Measurements from ENCODE around the gene DIRAS3. TPM values are rescaled to one million over a fixed set of nuclear protein-coding genes. Genes with fewer than 3 reads are reported as not detected.
A peak's percentile ranks its signal among the peaks of the same experiment; 100 is the strongest.
"Not testable (repeated sequence)": the region's sequence is repeated elsewhere in the genome, so short reads cannot be mapped to it uniquely, and the experiment has no call there.

DIRAS3 gene
- total and polyA plus RNA-seq, 8 donors, result 0.47 to 3.6 (median 3.1) TPM

- no peaks in the 10 kb centered on the region for H3K4me1 ChIP-seq
- H3K27me3 ChIP-seq, result no peaks in the 10 kb centered on the region
- ATAC-seq (no peak), DNase-seq (no peak)
- TF ChIP-seq, protein P1, sequence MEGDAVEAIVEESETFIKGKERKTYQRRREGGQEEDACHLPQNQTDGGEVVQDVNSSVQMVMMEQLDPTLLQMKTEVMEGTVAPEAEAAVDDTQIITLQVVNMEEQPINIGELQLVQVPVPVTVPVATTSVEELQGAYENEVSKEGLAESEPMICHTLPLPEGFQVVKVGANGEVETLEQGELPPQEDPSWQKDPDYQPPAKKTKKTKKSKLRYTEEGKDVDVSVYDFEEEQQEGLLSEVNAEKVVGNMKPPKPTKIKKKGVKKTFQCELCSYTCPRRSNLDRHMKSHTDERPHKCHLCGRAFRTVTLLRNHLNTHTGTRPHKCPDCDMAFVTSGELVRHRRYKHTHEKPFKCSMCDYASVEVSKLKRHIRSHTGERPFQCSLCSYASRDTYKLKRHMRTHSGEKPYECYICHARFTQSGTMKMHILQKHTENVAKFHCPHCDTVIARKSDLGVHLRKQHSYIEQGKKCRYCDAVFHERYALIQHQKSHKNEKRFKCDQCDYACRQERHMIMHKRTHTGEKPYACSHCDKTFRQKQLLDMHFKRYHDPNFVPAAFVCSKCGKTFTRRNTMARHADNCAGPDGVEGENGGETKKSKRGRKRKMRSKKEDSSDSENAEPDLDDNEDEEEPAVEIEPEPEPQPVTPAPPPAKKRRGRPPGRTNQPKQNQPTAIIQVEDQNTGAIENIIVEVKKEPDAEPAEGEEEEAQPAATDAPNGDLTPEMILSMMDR (IDR thresholded peaks at IDR 0.05), result no peak
- no peaks in the 10 kb centered on the region for H3K9me3 ChIP-seq
- no peak overlapping the region for H3K27ac ChIP-seq
- intact Hi-C loops (cut with DNase I), result loop anchor here in 1 of 2 donors (5.0 kb wide), 1 partner anchor 161 kb away; no protein-coding TSS in a partner anchor
- no peak overlapping the region for H3K4me3 ChIP-seq
- H3K36me3 ChIP-seq, result no peaks in the 10 kb centered on the region
Measured at GRCh38 chr1:68013351-68013750, 37.1 kb downstream of the DIRAS3 start.

DNA sequence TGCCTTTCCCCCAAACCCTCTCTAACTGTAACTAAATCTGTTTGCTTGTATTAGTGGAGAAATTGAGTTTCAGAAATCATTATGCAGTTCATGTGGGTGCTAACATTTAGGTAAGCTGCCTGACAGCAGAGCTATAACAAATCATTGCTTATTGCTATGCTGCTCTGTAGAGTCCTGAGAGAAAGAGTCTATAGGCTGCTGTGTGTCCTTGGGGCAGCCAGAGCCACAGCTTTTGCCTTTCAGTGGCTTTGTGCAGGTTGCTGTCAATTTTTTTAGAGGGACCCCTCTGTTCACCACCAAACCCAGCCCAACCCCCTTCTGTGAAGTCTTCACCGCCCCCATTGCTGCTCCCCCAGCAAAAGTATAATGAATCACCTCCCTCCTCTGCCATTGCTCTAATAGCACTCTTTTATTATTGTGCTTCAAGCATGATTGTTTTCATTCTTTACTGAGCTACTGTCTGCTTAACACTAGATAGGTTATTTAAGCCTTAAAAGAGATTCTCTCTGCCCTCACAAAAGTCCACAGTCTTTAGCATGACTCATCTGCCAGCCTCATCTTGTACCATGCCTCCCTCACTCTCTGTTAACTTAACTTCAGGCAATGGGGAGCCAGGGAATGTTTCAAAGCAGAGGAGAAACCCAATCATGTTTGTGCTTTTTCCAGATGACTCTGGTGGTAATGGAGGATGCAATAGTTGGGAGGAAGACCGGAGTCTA is 38.6 kb downstream of the DIRAS3 start:
- TF ChIP-seq, protein P1 (IDR thresholded peaks at IDR 0.05), result no peak
- ATAC-seq (no peak), DNase-seq (no peak)
- Histone ChIP-seq H3K36me3 (no peaks in the 10 kb centered on the region), H3K27me3 (no peaks in the 10 kb centered on the region), H3K4me3 (no peak overlapping the region), H3K4me1 (no peaks in the 10 kb centered on the region), H3K9me3 (no peaks in the 10 kb centered on the region), H3K27ac (no peak overlapping the region)
- intact Hi-C loops (cut with DNase I), result loop anchor here in 1 of 2 donors (5.0 kb wide), 1 partner anchor 160 kb away; no protein-coding TSS in a partner anchor

DNA sequence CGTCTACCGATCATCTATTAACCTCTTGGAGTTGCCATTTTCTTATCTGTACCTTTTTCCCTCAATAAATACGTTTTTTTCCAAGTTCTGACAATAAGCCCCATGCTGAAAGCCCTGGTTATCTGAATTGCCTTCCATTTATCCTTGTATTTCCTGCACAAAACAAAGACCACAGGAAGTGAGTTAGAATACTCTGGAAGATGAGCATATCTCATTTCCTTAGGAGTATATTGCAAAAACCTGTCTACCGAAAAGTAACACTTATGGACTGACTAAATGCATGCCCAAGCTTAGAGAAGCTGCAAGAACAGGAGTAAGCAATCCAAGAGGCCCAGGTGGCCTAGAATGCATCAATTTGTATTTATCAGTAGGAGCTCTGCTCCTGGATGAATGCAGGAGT is 39.9 kb downstream of the DIRAS3 start:
- no peaks in the 10 kb centered on the region for H3K9me3 ChIP-seq
- no peaks in the 10 kb centered on the region for H3K4me1 ChIP-seq
- ATAC-seq (no peak), DNase-seq (no peak)
- intact Hi-C loops (cut with DNase I), result loop anchor here in 1 of 2 donors (5.0 kb wide), 1 partner anchor 158 kb away; no protein-coding TSS in a partner anchor
- TF ChIP-seq, protein P1 (IDR thresholded peaks at IDR 0.05), result no peak
- H3K4me3 ChIP-seq, result no peak overlapping the region
- no peaks in the 10 kb centered on the region for H3K27me3 ChIP-seq
- H3K27ac ChIP-seq, result no peak overlapping the region
- H3K36me3 ChIP-seq, result no peaks in the 10 kb centered on the region

GRCh38 chr1:68010090-68010489 is 40.3 kb downstream of the DIRAS3 start:
- DNase-seq (peak in 1 of 4 donors; percentile 10), ATAC-seq (peak; percentile 77)
- H3K36me3 ChIP-seq, result no peaks in the 10 kb centered on the region
- H3K9me3 ChIP-seq, result no peaks in the 10 kb centered on the region
- intact Hi-C loops (cut with DNase I), result loop anchor here in 1 of 2 donors (5.0 kb wide), 1 partner anchor 158 kb away; no protein-coding TSS in a partner anchor
- no peak overlapping the region for H3K27ac ChIP-seq
- no peaks in the 10 kb centered on the region for H3K4me1 ChIP-seq
- no peak overlapping the region for H3K4me3 ChIP-seq
- TF ChIP-seq, protein P1 (IDR thresholded peaks at IDR 0.05), result no peak
- H3K27me3 ChIP-seq, result no peaks in the 10 kb centered on the region

DNA sequence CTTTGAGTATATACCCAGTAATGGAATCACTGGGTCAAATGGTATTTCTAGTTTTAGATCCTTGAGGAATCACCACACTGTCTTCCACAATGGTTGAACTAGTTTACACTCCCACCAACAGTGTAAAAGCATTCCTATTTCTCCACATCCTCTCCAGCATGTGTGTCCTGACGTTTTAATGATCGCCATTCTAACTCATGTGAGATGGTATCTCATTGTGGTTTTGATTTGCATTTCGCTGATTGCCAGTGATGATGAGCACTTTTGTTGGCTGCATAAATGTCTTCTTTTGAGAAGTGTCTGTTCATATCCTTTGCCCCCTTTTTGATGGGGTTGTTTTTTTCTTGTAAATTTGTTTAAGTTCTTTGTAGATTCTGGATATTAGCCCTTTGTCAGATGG is 46.8 kb downstream of the DIRAS3 start:
- DNase-seq; intact Hi-C loops (cut with DNase I); H3K4me1 ChIP-seq; H3K27me3 ChIP-seq; H3K4me3 ChIP-seq; H3K36me3 ChIP-seq; H3K27ac ChIP-seq; ATAC-seq: not testable (repeated sequence)
- peaks cover 0 to 26% of the 10 kb centered on the region in 2 donors for H3K9me3 ChIP-seq
